AG08395 (cell line): Measurements from ENCODE around the gene ERI3.

Experiments
- DNase-seq: peaks from one replicate; pipeline ENCODE4 v3.0.0; 2012; ENCODE audit warnings: mixed read lengths, low spot score

The ERI3 gene

GRCh38 chr1:44261171-44261817 lies 93.8 kb downstream of the ERI3 start:
- no peak for DNase-seq

- no peak for DNase-seq
Measured at GRCh38 chr1:44260792-44261170, 94.3 kb downstream of the ERI3 start.

- DNase-seq = no peak
Measured at GRCh38 chr1:44259090-44259489, 96.0 kb downstream of the ERI3 start.

GRCh38 chr1:44256762-44257554 lies 98.1 kb downstream of the ERI3 start:
- DNase-seq = no peak

- no peak for DNase-seq
Measured at GRCh38 chr1:44254392-44254910, 100.6 kb downstream of the ERI3 start.

- no peak for DNase-seq
Measured at GRCh38 chr1:44251989-44252671, 102.9 kb downstream of the ERI3 start.

- no peak for DNase-seq
Measured at GRCh38 chr1:44251486-44251885, 103.6 kb downstream of the ERI3 start.

GRCh38 chr1:44250068-44250781 lies 104.8 kb downstream of the ERI3 start:
- DNase-seq = no peak

- DNase-seq = no peak
Measured at GRCh38 chr1:44249543-44249942, 105.5 kb downstream of the ERI3 start.

- no peak for DNase-seq
Measured at GRCh38 chr1:44246806-44247205, 108.3 kb downstream of the ERI3 start.

GRCh38 chr1:44244986-44245385 lies 110.1 kb downstream of the ERI3 start:
- DNase-seq = no peak

- no peak for DNase-seq
Measured at GRCh38 chr1:44243782-44244495, 111.1 kb downstream of the ERI3 start.

- no peak for DNase-seq
Measured at GRCh38 chr1:44242746-44243145, 112.3 kb downstream of the ERI3 start.

GRCh38 chr1:44240802-44241671 lies 114.0 kb downstream of the ERI3 start:
- no peak for DNase-seq

GRCh38 chr1:44239961-44240371 lies 115.1 kb downstream of the ERI3 start:
- DNase-seq = peak; percentile 19

- peak; percentile 61 for DNase-seq
Measured at GRCh38 chr1:44239331-44239960, 115.6 kb downstream of the ERI3 start.

- DNase-seq = no peak
Measured at GRCh38 chr1:44238660-44239059, 116.4 kb downstream of the ERI3 start.

GRCh38 chr1:44237721-44238457 lies 117.2 kb downstream of the ERI3 start:
- DNase-seq = peak; percentile 82
